IMR-90 (cell line): ENCODE data around the gene OTUD6A. TPM values are rescaled to one million over a fixed set of nuclear protein-coding genes. Genes with fewer than 3 reads are reported as not detected.

Source experiments
- ATAC-seq: fragments of 200-7000 bp; cut with Tn5 transposase; 2 replicates; pipeline ENCODE4 v1.9.1; 2020; ENCODE audit warnings: low read depth, mild to moderate bottlenecking, moderate library complexity
- BruUV-seq: library from RNA; stranded (reverse); fragments of 400-500 nt; replicated peaks from 2 replicates; lab custom pipeline; 2021; lab: Mats Ljungman, UMichigan
- CTCF ChIA-PET: fragments of 300-600 bp; formaldehyde crosslinking; extraction: SDS; loops from one replicate; lab custom pipeline; 2021; ENCODE audit warnings: antibody characterized with exemption; lab: Yijun Ruan, JAX
- POLR2A ChIA-PET: fragments of 300-600 bp; sonication (Branson Sonifier 250); formaldehyde crosslinking; loops from one replicate; lab custom pipeline; 2022; ENCODE audit warnings: antibody characterized with exemption; ENCODE audit not compliant: unreplicated experiment; lab: Charles Lee
- DNase-seq: peaks from one replicate; pipeline ENCODE4 v3.0.0; 2013
- H2AFZ ChIP-seq: replicated peaks from 2 replicates; pipeline ENCODE3; 2013; ENCODE audit warnings: low read length, mild to moderate bottlenecking; ENCODE audit not compliant: poor library complexity
- H2AK5ac ChIP-seq: 2 replicates; pipeline ENCODE4 v1.6.1; 2013; ENCODE audit warnings: low read depth, low read length, inconsistent platforms
- H2AK9ac ChIP-seq: replicated peaks from 2 replicates; pipeline ENCODE3; 2013; ENCODE audit warnings: mild to moderate bottlenecking, low read depth, low read length, moderate library complexity; ENCODE audit not compliant: poor library complexity
- H2BK120ac ChIP-seq: 2 replicates; pipeline ENCODE4 v1.6.1; 2013; ENCODE audit warnings: low read depth, low read length, inconsistent platforms
- H2BK15ac ChIP-seq: 3 replicates; pipeline ENCODE4 v1.6.1; 2013; ENCODE audit warnings: low read depth, low read length, inconsistent platforms
- H2BK20ac ChIP-seq: 2 replicates; pipeline ENCODE4 v1.6.1; 2013; ENCODE audit warnings: low read depth, mild to moderate bottlenecking, inconsistent platforms, low read length, moderate library complexity
- H2BK5ac ChIP-seq: 2 replicates; pipeline ENCODE4 v1.6.1; 2013; ENCODE audit warnings: mild to moderate bottlenecking, low read depth, low read length, inconsistent platforms; ENCODE audit not compliant: poor library complexity, severe bottlenecking
- H3K14ac ChIP-seq: replicated peaks from 2 replicates; pipeline ENCODE4 v1.6.1; 2013; ENCODE audit warnings: low read depth, low read length, inconsistent platforms
- H3K18ac ChIP-seq: 2 replicates; pipeline ENCODE4 v1.6.1; 2013; ENCODE audit warnings: low read depth, low read length, control low read depth
- H3K23ac ChIP-seq: 2 replicates; pipeline ENCODE4 v1.6.1; 2013; ENCODE audit warnings: low read depth, low read length, inconsistent platforms
- H3K27ac ChIP-seq: 2 replicates; pipeline ENCODE4 v1.5.1; 2013; ENCODE audit warnings: mild to moderate bottlenecking, control low read depth, low read length; ENCODE audit not compliant: insufficient read depth
- H3K27me3 ChIP-seq: 2 replicates; pipeline ENCODE4 v1.6.1; 2013; ENCODE audit warnings: low read length; ENCODE audit not compliant: control insufficient read depth, insufficient read depth
- H3K36me3 ChIP-seq: 2 replicates; pipeline ENCODE4 v1.6.1; 2013; ENCODE audit warnings: low read length, mixed read lengths; ENCODE audit not compliant: control insufficient read depth, insufficient read depth
- H3K4ac ChIP-seq: 2 replicates; pipeline ENCODE4 v1.6.1; 2013; ENCODE audit warnings: low read depth, low read length, inconsistent platforms
- H3K4me1 ChIP-seq: 2 replicates; pipeline ENCODE4 v1.6.1; 2013; ENCODE audit warnings: low read length, mixed read lengths; ENCODE audit not compliant: control insufficient read depth, insufficient read depth
- H3K4me2 ChIP-seq: 2 replicates; pipeline ENCODE4 v1.6.1; 2013; ENCODE audit warnings: low read depth, mild to moderate bottlenecking, control low read depth, low read length, moderate library complexity
- H3K4me3 ChIP-seq: 2 replicates; pipeline ENCODE4 v1.5.1; 2013; ENCODE audit warnings: low read depth, mild to moderate bottlenecking, control low read depth, low read length, moderate library complexity; ENCODE audit not compliant: insufficient read depth
- H3K56ac ChIP-seq: 2 replicates; pipeline ENCODE4 v1.6.1; 2013; ENCODE audit warnings: low read length, inconsistent platforms; ENCODE audit not compliant: insufficient read depth; ENCODE audit errors: extremely low read depth
- H3K79me1 ChIP-seq, 2 experiments: 2 replicates each; pipeline ENCODE4 v1.6.1; 2013; ENCODE audit warnings: low read length in 2 of 2, inconsistent platforms in 1 of 2, low read depth in 1 of 2
- H3K9ac ChIP-seq: 2 replicates; pipeline ENCODE4 v1.6.1; 2013; ENCODE audit warnings: low read depth, low read length, control low read depth
- H3K9me1 ChIP-seq: 2 replicates; pipeline ENCODE4 v1.6.1; 2013; ENCODE audit warnings: low read length, inconsistent platforms; ENCODE audit not compliant: insufficient read depth
- H3K9me3 ChIP-seq: 2 replicates; pipeline ENCODE4 v1.6.1; 2013; ENCODE audit warnings: low read length; ENCODE audit not compliant: control insufficient read depth, insufficient read depth
- H4K20me1 ChIP-seq: 2 replicates; pipeline ENCODE4 v1.6.1; 2013; ENCODE audit warnings: low read length, inconsistent platforms; ENCODE audit not compliant: insufficient read depth
- H4K5ac ChIP-seq: 2 replicates; pipeline ENCODE4 v1.6.1; 2013; ENCODE audit warnings: mild to moderate bottlenecking, low read depth, low read length, control low read depth
- H4K8ac ChIP-seq, 2 experiments: 2 replicates each; pipeline ENCODE4 v1.6.1; 2013; ENCODE audit warnings: low read depth in 2 of 2, low read length in 2 of 2, control low read depth in 1 of 2, inconsistent platforms in 1 of 2
- H4K91ac ChIP-seq: 2 replicates; pipeline ENCODE4 v1.6.1; 2013; ENCODE audit warnings: low read depth, low read length, inconsistent platforms; ENCODE audit not compliant: insufficient read depth
- NFE2L2 ChIP-seq: fragments of 150-350 bp; IDR thresholded peaks from 2 replicates; pipeline ENCODE4 v1.6.1; 2016; ENCODE audit warnings: low read depth, mild to moderate bottlenecking, low read length
- RAD21 ChIP-seq: IDR thresholded peaks from 2 replicates; pipeline ENCODE4 v1.6.1; 2012; ENCODE audit warnings: low read length, improper control_type of control experiment
- SMC3 ChIP-seq: fragments of 150-350 bp; IDR thresholded peaks from 2 replicates; pipeline ENCODE4 v1.6.1; 2016; ENCODE audit warnings: low read depth, mild to moderate bottlenecking, antibody characterized with exemption, low read length, moderate library complexity
- WGBS, 2 experiments: methylation state at CpG; one replicate each; pipeline versions ENCODE4 v1.1.5 to v1.1.7; 2013; ENCODE audit warnings: missing lambda C conversion rate in 2 of 2; ENCODE audit not compliant: insufficient read length in 1 of 2; ENCODE audit errors: extremely low coverage in 2 of 2; 5-methylcytosine and 5-hydroxymethylcytosine counted together
- dilution Hi-C: fragments of 300-500 bp; cut with HindIII; formaldehyde crosslinking; loops from one replicate; pipeline ENCODE4 v1.14.3; 2018; ENCODE audit warnings: low sequenced_read_pairs; ENCODE audit not compliant: unreplicated experiment
- in situ Hi-C: fragments of 300-500 bp; cut with MboI; formaldehyde crosslinking; loops from 3 replicates; pipeline ENCODE4 v1.14.3; 2019; ENCODE audit warnings: low sequenced_read_pairs, inconsistent platforms, mixed read lengths
- intact Hi-C: fragments of 100-400 bp; cut with micrococcal nuclease; formaldehyde crosslinking; loops from 2 replicates; pipeline ENCODE4 v1.10.0; 2022
- polyA plus RNA-seq, 3 experiments: library from polyadenylated mRNA; depleted of rRNA; stranded (reverse); fragments of >200 nt; gene quantifications; 2 replicates each; pipeline ENCODE4 v1.2.3, GENCODE V29; 2012; ENCODE audit warnings: low replicate concordance in 1 of 3
- total RNA-seq: library from RNA; depleted of rRNA; stranded (reverse); fragments of >200 nt; gene quantifications from 2 replicates; pipeline ENCODE4 v1.2.3, GENCODE V29; 2012

Gene OTUD6A
- total and polyA plus RNA-seq, 2 of the 4 experiments (the other 2 are of a cell fraction) = not detected

DNA sequence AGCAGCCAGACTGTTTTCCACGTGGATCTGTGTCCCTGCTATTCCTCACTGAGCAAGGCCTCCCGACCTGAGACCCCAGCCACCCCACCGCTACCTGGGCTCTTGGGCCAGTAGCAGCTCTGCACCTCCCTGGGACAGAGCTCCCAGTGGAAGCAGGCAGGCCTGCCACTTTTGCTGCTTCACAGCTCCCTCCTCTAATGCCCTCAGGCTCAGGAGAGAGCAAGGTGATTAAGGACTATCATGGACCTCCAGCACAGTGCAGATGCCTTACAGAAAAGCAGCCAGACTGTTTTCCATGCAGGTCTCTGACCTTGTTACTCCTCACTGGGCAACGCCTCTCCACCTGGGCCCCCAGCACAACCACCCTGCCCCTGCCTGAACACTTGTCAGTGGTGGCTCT, 49.5 kb upstream of the OTUD6A start:
- BruUV-seq = no TSS peak
- no peak for ATAC-seq

More for the DNA sequence above, 49.5 kb upstream of the OTUD6A start:
- CTCF ChIA-PET = interaction anchor here (0.7 kb wide), 1 partner anchor 18 kb away, joined by 3 read pairs; no protein-coding TSS in a partner anchor
- no peaks in the 10 kb centered on the region for H4K20me1 ChIP-seq
- no CpG with 5 or more reads among the region's 4 CpGs for WGBS, 2 experiments
- no peak for TF ChIP-seq NFE2L2
- TF ChIP-seq RAD21 = no peak
- TF ChIP-seq SMC3 = no peak
- no peak overlapping the region for H3K4me3 ChIP-seq
- no peaks in the 10 kb centered on the region for H3K9me1 ChIP-seq
- H3K56ac ChIP-seq = no peak overlapping the region
- H3K23ac ChIP-seq = no peak overlapping the region
- H3K9ac ChIP-seq = no peak overlapping the region
- no peaks in the 10 kb centered on the region for H3K36me3 ChIP-seq
- no peak overlapping the region for H4K8ac ChIP-seq
- H2BK120ac ChIP-seq = no peak overlapping the region
- no peaks in the 10 kb centered on the region for H3K9me3 ChIP-seq
- H3K4ac ChIP-seq = no peak overlapping the region
- H3K27ac ChIP-seq = no peak overlapping the region
- DNase-seq = no peak
- dilution Hi-C loops = no loop called here
- peaks cover 5% of the 10 kb centered on the region for H3K27me3 ChIP-seq
- H4K5ac ChIP-seq = no peak overlapping the region
- intact Hi-C loops = no loop called here
- no peak overlapping the region for H2AFZ ChIP-seq
- no peak overlapping the region for H3K18ac ChIP-seq
- no peak overlapping the region for H2AK9ac ChIP-seq
- POLR2A ChIA-PET = no interaction called here
- no peak overlapping the region for H3K4me2 ChIP-seq
- in situ Hi-C loops = no loop called here
- no peak overlapping the region for H2BK5ac ChIP-seq
- no peak overlapping the region for H4K91ac ChIP-seq
- no peak overlapping the region for H2AK5ac ChIP-seq
- no peak overlapping the region for H3K14ac ChIP-seq
- H2BK20ac ChIP-seq = no peak overlapping the region
- no peaks in the 10 kb centered on the region for H3K79me1 ChIP-seq
- H2BK15ac ChIP-seq = no peak overlapping the region
- no peaks in the 10 kb centered on the region for H3K4me1 ChIP-seq
